CD4-positive, alpha-beta T cell treated with Interleukin-4 for 4 hours (primary cell): ENCODE results near the gene BACH2.
A peak's percentile ranks its signal among the peaks of the same experiment; 100 is the strongest.
"Not testable (repeated sequence)": the region's sequence is repeated elsewhere in the genome, so short reads cannot be mapped to it uniquely, and the experiment has no call there.

Experiments used
- DNase-seq: peaks from one replicate; pipeline ENCODE4 v3.0.0-alpha.2; 2020

BACH2 gene

GRCh38 chr6:90120327-90120726, 176.3 kb downstream of the BACH2 start:
- DNase-seq = no peak

DNA sequence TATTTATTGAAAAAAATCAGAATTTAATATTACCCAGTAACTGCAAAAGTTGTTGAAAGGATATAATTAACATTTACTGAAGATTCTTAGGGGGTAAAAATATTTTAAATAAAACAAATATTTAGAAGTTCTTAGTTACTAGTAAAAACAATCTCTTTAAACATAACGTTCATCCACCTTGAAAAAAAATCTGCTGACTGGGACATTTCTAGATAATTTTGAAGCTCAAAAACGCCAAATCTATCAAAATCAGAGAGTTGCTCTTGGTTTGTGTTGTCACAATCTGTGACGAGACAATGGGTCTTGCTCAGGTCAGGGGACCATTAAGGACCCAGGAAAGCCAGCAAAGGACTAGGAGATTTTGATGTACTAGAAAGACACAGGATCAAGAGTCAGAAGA, 177.0 kb downstream of the BACH2 start:
- no peak for DNase-seq

- no peak for DNase-seq
Measured at GRCh38 chr6:90118581-90118980, 178.1 kb downstream of the BACH2 start.

DNA sequence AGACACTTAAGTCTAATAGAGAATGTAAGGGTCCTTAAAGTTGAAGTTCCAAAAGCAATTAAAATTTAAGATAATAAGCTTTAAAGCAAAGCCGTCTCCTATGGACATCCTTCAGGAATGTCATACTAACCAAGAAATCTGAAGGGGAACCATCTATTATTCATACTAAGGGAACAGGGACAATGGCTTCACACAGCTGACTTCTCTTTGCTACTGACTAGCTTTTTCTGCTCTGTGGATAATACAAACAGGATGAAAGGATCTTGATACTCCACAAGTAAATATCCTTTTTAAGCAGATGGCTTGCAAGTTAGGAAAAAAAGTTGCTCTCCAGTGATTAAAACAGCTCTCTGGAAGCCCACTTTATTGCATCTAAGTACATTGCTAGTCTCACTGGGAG, 178.6 kb downstream of the BACH2 start:
- no peak for DNase-seq

DNA sequence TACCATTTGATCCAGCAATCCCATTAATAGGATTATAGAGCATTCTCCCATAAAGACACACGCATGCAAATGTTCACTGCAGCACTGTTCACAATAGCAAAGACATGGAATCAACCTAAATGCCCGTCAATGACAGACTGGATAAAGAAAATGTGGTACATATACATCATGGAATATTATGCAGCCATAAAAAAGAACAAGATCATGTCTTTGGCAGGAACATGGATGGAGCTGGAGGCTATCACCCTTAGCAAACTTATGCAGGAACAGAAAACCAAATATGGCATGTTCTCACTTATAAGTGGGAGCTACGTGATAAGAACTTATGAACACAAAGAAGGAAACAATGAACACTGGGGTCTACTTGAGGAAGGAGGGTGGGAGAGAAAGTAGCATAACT, 180.5 kb downstream of the BACH2 start:
- not testable (repeated sequence) for DNase-seq

GRCh38 chr6:90113389-90113788, 183.3 kb downstream of the BACH2 start:
- no peak for DNase-seq

DNA sequence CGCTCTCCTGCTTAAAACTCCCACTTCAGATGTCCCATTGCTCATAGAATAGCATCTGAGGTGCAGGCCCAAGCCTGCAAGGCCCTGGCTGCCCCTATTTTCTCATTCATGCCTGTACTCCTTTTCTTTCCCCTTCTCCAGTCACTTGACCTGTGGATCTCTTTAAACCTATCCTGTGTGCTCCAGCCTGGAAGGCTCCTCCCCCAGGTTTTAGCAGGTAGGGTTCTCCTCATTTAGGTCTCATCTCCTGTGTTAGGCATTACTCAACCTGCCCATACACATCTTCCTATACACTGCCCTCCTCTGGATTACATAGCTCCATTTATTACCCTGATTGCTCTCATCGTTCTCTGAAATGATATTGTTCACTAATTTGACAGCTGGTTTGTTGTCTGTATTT, 185.3 kb downstream of the BACH2 start:
- DNase-seq = no peak

- peak; percentile 69 for DNase-seq
Measured at GRCh38 chr6:90110971-90111370, 185.7 kb downstream of the BACH2 start.

GRCh38 chr6:90109141-90109540, 187.5 kb downstream of the BACH2 start:
- DNase-seq = peak; percentile 19

DNA sequence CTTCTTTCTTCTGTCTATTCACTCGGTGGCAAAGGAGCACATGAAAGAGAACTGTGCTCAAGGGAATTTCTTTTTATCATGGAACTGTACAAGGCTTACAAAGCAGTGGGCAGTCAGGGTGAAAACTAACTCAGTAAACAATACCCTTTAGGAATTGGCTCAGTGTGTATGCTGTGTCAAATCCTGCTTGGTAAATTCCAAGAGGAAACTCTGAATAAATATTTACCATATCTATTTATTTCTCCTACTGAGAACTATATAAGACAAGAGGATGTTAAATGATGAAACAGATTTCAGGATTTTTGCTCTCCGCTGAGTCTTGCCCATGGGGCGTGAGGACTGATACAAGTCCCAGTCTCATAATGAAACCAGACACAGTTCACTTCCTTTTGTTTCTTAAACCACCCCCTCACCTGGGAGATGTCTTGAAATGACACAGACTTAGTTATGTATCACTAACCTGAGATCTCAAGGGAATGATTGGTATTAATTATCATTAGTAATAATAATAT, 188.8 kb downstream of the BACH2 start:
- peak; percentile 23 for DNase-seq

DNA sequence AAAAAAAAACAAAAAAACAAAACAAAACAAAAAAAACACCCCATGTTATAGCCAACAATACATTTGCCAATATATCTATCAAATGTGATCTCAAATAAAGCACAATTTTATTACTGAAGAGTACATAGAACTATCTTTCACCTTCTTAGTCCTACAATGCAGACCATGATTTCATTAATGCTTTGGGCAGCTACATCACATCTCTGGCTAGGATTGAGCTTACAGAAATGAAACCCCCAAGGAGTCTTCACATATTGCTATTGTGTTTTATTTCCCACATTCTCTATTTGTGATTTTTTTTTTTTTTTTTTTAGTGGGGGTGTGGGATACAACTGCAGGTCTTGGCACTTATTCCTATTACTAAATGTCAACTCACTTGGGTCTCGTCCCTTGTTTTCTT, 189.3 kb downstream of the BACH2 start:
- no peak for DNase-seq

- DNase-seq = no peak
Measured at GRCh38 chr6:90106449-90106848, 190.2 kb downstream of the BACH2 start.

DNA sequence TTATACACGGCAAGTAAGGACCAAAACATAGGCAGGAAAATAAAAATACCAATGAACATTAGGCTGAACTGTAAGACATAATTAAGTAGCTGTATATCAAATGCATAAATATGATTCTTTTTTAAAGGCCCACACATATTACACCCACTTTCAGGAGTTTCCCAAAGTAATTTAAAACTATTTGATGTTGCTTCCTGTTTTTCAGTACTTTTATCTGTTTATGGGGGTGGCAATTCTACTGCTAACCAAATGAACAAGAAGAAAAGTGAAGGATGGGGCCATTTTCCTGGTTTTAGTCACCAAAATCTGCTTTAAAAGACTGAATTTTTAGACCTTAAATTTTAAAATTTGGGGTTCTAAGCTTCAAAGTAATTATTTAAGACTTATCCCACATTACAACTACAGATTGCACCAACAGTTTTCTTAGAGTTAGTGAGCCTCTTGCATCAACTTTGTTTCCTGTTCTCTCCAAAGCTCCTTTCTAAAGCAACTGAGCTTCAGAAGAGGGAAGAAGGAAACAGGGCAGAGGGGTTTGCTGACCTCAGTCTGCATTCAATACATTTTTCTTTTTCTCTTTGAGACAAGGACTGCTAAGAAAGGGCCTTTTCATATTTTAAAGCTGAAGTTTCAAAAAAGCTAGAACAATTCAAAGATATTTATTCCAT, 191.0 kb downstream of the BACH2 start:
- DNase-seq = no peak

- DNase-seq = peak; percentile 71
Measured at GRCh38 chr6:90103056-90103800, 193.4 kb downstream of the BACH2 start.

DNA sequence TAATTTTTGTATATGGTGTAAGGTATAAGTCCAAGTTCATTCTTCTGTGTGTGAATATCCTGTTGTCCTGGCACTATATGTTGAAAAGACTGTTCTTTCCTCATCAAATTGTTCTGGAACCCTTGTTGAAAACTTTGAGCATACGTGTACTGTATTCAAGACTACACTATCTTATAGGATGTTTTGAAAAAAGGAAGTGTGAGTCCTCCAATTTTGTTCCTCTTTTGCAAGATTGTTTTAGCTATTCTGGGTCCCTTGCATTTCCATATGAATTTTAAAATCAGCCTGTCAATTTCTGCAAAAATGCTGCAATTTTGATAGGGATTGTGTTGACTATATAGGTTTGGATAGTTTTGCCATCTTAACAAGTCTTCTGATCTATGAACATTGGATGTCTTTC, 195.2 kb downstream of the BACH2 start:
- no peak for DNase-seq

DNA sequence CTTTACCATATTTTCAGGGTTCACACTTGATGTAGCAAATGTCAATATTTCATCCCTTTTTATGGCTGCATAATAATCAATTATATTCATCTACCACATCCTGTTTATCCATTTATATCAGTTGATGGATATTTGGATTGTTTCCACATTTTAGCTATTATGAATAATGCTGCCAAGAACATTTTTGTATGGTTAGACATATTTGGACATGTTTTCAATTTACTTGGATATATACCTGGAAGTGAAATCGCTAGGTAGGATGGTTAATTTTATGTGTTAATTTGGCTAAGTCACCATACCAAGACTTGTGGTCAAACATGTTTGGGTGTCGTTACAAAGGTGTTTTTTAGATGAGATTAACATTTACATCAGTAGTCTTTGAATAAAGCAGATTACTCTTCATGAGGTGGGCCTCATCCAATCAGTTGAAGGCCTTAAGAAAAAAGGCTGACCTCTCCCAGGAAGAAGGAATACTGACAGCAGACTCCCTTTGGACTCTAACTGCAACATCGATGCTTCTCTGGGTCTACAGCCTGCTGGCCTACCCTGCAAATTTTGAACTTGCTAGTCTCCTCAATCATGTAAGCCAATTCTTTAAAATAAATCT, 196.5 kb downstream of the BACH2 start:
- no peak for DNase-seq

GRCh38 chr6:90098627-90099026, 198.0 kb downstream of the BACH2 start:
- no peak for DNase-seq

DNA sequence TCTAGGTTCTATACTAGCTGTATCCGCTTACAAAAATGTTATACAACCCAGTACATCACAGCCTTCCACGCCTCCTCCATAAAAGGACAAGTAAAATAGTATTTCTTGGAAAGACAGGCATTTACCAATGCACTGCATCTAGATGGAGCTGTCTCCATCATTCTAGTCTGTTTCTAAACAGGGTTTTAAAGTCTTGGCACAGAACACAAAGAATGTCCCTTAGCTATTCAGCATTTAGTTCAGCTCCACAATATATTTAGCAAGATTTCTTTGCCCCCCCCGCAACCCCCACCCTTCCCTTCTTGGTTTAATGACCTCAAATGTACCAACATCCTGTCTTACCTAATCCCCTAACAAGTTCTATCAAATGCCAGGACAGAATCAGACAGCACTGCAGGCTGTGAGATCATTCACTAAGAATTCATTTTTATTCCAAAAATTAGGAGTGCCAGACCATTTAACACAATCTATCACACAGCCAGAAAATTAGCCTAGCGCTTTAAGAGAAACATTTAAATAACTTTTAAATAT, 198.6 kb downstream of the BACH2 start:
- no peak for DNase-seq

DNA sequence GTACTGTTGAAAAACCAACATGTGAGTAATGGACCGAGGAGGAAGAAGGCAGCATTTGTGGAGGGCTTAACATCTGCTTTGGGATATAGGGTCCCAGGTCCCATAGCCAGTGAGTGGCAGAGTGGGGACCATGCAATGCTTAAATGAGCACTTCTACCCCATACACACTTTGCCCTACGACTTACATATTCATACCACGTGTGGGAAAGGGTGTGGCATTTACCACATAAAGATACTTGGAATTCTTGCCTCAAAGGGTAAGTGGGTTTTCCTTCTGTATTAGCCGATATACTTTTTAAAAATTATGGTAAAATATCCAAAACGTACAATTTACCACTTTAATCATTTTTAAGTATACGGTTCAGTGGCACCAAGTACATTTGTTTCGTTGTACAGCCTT, 199.3 kb downstream of the BACH2 start:
- DNase-seq = no peak

DNA sequence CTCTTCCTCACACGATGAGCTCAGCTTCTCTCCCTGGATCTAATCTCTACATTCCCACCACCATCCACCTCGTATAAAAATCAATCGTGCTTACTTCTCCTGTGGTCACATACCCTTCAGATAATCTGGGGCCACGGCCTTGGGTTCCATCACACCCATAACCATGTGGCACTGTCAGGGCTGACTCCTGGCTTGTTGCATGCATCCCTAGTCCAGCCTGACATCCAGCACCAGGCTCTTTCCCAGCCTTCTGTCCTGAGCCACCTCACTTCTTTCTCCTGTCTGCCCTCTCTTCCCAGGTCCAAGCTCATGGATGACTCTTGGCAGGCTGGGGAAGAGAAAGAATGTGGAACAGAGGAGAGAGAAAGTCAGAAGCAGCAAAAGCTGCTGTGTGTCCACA, 199.8 kb downstream of the BACH2 start:
- DNase-seq = no peak

DNA sequence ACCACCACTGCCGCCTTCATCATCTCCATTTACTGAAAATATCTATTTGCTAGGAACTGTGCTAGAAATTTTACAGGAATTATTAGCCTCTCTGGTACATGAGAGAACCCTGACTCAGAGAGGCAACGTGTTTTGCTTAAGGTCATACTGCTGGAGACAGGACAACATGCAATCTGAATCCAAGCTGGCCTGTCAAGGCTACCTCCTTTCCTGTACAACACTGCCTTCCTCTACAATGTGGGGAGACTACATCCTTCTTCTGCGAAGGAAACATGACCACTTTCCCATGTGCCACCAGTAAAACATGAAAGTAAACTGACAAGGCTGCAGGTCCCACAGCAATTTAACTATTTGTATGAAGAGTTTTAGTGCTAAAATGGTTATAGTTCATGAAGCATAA, 200.9 kb downstream of the BACH2 start:
- DNase-seq = no peak

DNA sequence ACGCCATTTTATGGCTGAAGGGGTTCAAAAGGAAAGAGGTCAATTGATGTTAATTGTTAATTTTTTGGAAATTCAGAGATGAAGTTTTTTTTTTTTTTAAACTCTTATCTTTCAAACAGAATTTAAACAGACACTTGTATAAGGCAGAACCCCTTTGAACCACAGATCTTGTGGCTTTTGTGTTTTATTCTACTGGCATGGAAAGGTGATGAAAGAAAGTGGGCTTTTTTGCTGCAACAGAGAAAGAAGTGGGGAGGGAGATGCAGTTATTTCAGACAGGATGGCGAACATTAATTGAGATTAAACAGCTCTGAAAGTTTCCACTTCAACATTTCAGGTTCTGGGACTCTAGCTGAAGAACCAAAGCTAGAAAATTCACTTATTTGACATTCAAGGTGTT, 201.5 kb downstream of the BACH2 start:
- no peak for DNase-seq

DNA sequence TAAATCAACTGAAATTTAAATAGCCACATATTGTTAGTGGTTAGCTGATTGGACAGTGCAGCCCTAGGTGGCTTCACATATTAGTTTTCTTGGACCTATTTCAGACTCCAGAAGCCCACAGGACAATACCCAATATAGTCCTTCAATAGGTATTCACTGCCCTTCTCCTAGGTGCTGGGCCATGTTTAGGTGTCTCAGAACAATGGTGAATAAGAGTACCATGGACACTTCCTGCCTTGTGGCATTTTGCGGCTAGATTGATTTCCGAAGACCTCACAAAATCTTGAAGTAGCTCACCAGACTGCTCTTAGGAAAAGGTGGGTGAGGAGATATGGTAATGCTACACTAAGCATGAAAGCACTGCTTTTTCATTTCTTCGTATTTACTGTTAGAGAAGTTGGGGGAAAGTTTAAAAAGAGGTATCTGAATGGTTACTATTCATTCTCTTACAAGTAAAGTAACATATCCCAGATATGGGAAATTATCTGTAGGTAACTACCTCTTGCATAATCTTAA, 203.0 kb downstream of the BACH2 start:
- no peak for DNase-seq

DNA sequence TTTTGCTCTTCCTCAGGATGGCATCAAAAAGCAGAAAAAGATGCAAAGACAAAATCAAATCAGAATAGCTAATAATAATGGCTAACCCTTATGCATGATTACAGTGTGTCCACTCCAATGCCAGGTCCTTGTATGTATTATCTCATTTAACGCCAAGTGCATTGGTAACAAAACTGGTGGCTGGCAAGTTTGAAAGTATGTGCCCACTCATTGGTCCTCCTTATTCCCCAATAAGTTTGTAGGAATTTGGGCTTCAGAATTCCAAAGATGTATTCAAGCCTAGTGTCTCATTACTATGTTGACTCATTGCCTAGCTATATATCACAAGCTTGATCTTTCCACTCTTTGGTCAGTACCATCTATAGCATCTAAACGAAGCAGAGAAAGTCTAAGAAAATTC, 205.8 kb downstream of the BACH2 start:
- DNase-seq = no peak
